SK-N-SH (cell line): ENCODE results near the gene CAPS2. TPM values are rescaled to one million over a fixed set of nuclear protein-coding genes. Genes with fewer than 3 reads are reported as not detected.

Experiments used
- CTCF ChIA-PET: fragments of 300-600, 350-600 bp; formaldehyde crosslinking; extraction: SDS; loops from one replicate; lab custom pipeline; 2021; lab: Yijun Ruan, JAX
- POLR2A ChIA-PET: fragments of 350-600 bp; sonication (Branson Sonifier 250); formaldehyde crosslinking; extraction: SDS; loops from one replicate; lab custom pipeline; 2020; ENCODE audit warnings: antibody characterized with exemption, inconsistent platforms; lab: Yijun Ruan, JAX
- DNase-seq: peaks from one replicate; pipeline ENCODE4 v3.0.0; 2012
- H2AFZ ChIP-seq: fragments of 200-600 bp; sonication (generic); 2 replicates; pipeline ENCODE4 v1.8.1; 2016; ENCODE audit warnings: antibody characterized with exemption, mild to moderate bottlenecking, low read depth
- H3F3A ChIP-seq: fragments of 200-600 bp; sonication (generic); replicated peaks from 2 replicates; pipeline ENCODE3; 2016; ENCODE audit warnings: antibody characterized with exemption, mild to moderate bottlenecking; ENCODE audit not compliant: insufficient read depth
- H3K27ac ChIP-seq, 2 experiments: fragments of 200-500 bp in 1 of 2; fragments of 200-600 bp in 1 of 2; sonication (Bioruptor generic) in 1 of 2; sonication (generic), shearing (Covaris generic) in 1 of 2; 2 replicates each; pipeline versions ENCODE4 v1.5.1 to v1.6.1; 2014 to 2016; ENCODE audit warnings: low read depth in 2 of 2, inconsistent platforms in 1 of 2, low read length in 1 of 2, mild to moderate bottlenecking in 1 of 2, mixed read lengths in 1 of 2
- H3K27me3 ChIP-seq: fragments of 200-600 bp; sonication (generic), shearing (Covaris generic); 2 replicates; pipeline ENCODE4 v1.6.1; 2016; ENCODE audit warnings: mixed run types; ENCODE audit not compliant: insufficient read depth
- H3K36me3 ChIP-seq, 2 experiments: fragments of 200-500 bp in 1 of 2; fragments of 200-600 bp in 1 of 2; sonication (Bioruptor generic) in 1 of 2; sonication (generic) in 1 of 2; replicated peaks in 1 of 2; 2 replicates each; pipeline versions ENCODE3 to v1.5.1; 2014 to 2016; ENCODE audit warnings: low read length in 1 of 2, mild to moderate bottlenecking in 1 of 2; ENCODE audit not compliant: insufficient read depth in 2 of 2, control insufficient read depth in 1 of 2
- H3K4me1 ChIP-seq, 2 experiments: fragments of 200-500 bp in 1 of 2; fragments of 200-600 bp in 1 of 2; sonication (Bioruptor generic) in 1 of 2; sonication (generic), shearing (Covaris generic) in 1 of 2; 2 replicates each; pipeline versions ENCODE4 v1.5.1 to v1.6.1; 2014 to 2016; ENCODE audit warnings: low read depth in 1 of 2, low read length in 1 of 2, mixed run types in 1 of 2; ENCODE audit not compliant: insufficient read depth in 2 of 2, control insufficient read depth in 1 of 2
- H3K4me2 ChIP-seq: fragments of 200-600 bp; sonication (generic), shearing (Covaris generic); 2 replicates; pipeline ENCODE4 v1.6.1; 2017; ENCODE audit warnings: mixed run types
- H3K4me3 ChIP-seq, 2 experiments: fragments of 200-500 bp in 1 of 2; fragments of 200-600 bp in 1 of 2; sonication (Bioruptor generic) in 1 of 2; sonication (generic), shearing (Covaris generic) in 1 of 2; 2 replicates each; pipeline versions ENCODE4 v1.5.1 to v1.8.1; 2014 to 2016; ENCODE audit warnings: low read depth in 2 of 2, inconsistent platforms in 1 of 2, low read length in 1 of 2, mild to moderate bottlenecking in 1 of 2, mixed read lengths in 1 of 2, moderate library complexity in 1 of 2
- H3K79me2 ChIP-seq: fragments of 200-600 bp; sonication (generic); 2 replicates; pipeline ENCODE4 v1.8.1; 2017; ENCODE audit warnings: mild to moderate bottlenecking; ENCODE audit not compliant: insufficient read depth
- H3K9ac ChIP-seq: fragments of 200-600 bp; sonication (generic); 2 replicates; pipeline ENCODE4 v1.6.1; 2017; ENCODE audit warnings: mixed run types
- H3K9me2 ChIP-seq: fragments of 200-600 bp; sonication (generic); 2 replicates; pipeline ENCODE4 v1.6.1; 2017; ENCODE audit warnings: mixed run types
- H3K9me3 ChIP-seq: fragments of 200-600 bp; sonication (generic); 2 replicates; pipeline ENCODE4 v1.6.1; 2017; ENCODE audit warnings: mixed run types, mild to moderate bottlenecking, moderate library complexity
- H4K20me1 ChIP-seq: fragments of 200-600 bp; sonication (generic); 2 replicates; pipeline ENCODE4 v1.6.1; 2017; ENCODE audit warnings: mild to moderate bottlenecking, mixed run types; ENCODE audit not compliant: insufficient read depth
- ELF1 ChIP-seq: IDR thresholded peaks from 2 replicates; pipeline ENCODE4 v1.4.0; 2012
- EP300 ChIP-seq, 2 experiments: IDR thresholded peaks; 2 replicates each; pipeline versions ENCODE4 v1.4.0 to v1.6.1; 2012; ENCODE audit warnings: borderline replicate concordance in 1 of 2, low read depth in 1 of 2, low read length in 1 of 2
- EZH2phosphoT487 ChIP-seq: fragments of 200-600 bp; sonication (generic); IDR thresholded peaks from 2 replicates; pipeline ENCODE4 v1.6.1; 2017; ENCODE audit warnings: low read depth, mixed run types, mild to moderate bottlenecking, antibody characterized with exemption, moderate library complexity, borderline replicate concordance
- FOSL2 ChIP-seq: IDR thresholded peaks from 2 replicates; pipeline ENCODE4 v1.4.0; 2012; ENCODE audit warnings: low read depth, mild to moderate bottlenecking, moderate library complexity, borderline replicate concordance
- FOXJ3 ChIP-seq: sonication (generic); formaldehyde crosslinking; IDR thresholded peaks from 2 replicates; pipeline ENCODE4 v1.5.1; 2020; ENCODE audit warnings: mild to moderate bottlenecking, missing genetic modification reagents
- GABPA ChIP-seq: IDR thresholded peaks from 2 replicates; pipeline ENCODE4 v1.4.0; 2012; ENCODE audit warnings: low read depth, mild to moderate bottlenecking
- MXI1 ChIP-seq: IDR thresholded peaks from 2 replicates; pipeline ENCODE4 v1.6.1; 2012; ENCODE audit warnings: mild to moderate bottlenecking, low read depth, low read length, improper control_type of control experiment
- NFIC ChIP-seq: IDR thresholded peaks from 2 replicates; pipeline ENCODE4 v1.4.0; 2012; ENCODE audit warnings: borderline replicate concordance
- NRF1 ChIP-seq: IDR thresholded peaks from 2 replicates; pipeline ENCODE4 v1.6.1; 2012; ENCODE audit warnings: low read depth, mild to moderate bottlenecking, low read length
- RFX5 ChIP-seq: IDR thresholded peaks from 2 replicates; pipeline ENCODE4 v1.6.1; 2012; ENCODE audit warnings: mild to moderate bottlenecking, improper control_type of control experiment, low read length
- SIN3A ChIP-seq: IDR thresholded peaks from 2 replicates; pipeline ENCODE4 v1.6.1; 2012; ENCODE audit warnings: low read depth, mild to moderate bottlenecking, low read length, moderate library complexity, borderline replicate concordance
- SMC3 ChIP-seq: IDR thresholded peaks from 2 replicates; pipeline ENCODE4 v1.6.1; 2012; ENCODE audit warnings: low read depth, low read length, improper control_type of control experiment
- TCF12 ChIP-seq: IDR thresholded peaks from 2 replicates; pipeline ENCODE4 v1.4.0; 2012
- WGBS: methylation state at CpG from one replicate; pipeline ENCODE4 v1.1.6; 2017; ENCODE audit warnings: low lambda C conversion rate; 5-methylcytosine and 5-hydroxymethylcytosine counted together
- polyA plus RNA-seq, 3 experiments: library from polyadenylated mRNA; depleted of rRNA; stranded (reverse); fragments of >200 nt; gene quantifications; 2 replicates each; pipeline ENCODE4 v1.2.3, GENCODE V29; 2012
- TF ChIP-seq, protein P1 (sequence below): IDR thresholded peaks from 2 replicates; pipeline ENCODE4 v1.4.0; 2012; ENCODE audit warnings: low read depth, borderline replicate concordance
- TF ChIP-seq, protein P2 (sequence below): IDR thresholded peaks from 2 replicates; pipeline ENCODE4 v1.4.0; 2012; ENCODE audit warnings: low read depth
- TF ChIP-seq, protein P3 (sequence below): fragments of 150-350 bp; IDR thresholded peaks from 2 replicates; pipeline ENCODE4 v1.6.1; 2016; ENCODE audit warnings: mild to moderate bottlenecking, low read depth, low read length
- TF ChIP-seq, protein P4 (sequence below): fragments of 200-600 bp; sonication (generic); IDR thresholded peaks from 2 replicates; pipeline ENCODE4 v1.6.1; 2017; ENCODE audit warnings: antibody characterized with exemption, mild to moderate bottlenecking, moderate library complexity
- TF ChIP-seq, protein P5 (sequence below): IDR thresholded peaks from 2 replicates; pipeline ENCODE4; 2012

Gene CAPS2
- polyA plus RNA-seq, 1 of the 3 experiments (the other 2 are of a cell fraction): 5.7 TPM

DNA sequence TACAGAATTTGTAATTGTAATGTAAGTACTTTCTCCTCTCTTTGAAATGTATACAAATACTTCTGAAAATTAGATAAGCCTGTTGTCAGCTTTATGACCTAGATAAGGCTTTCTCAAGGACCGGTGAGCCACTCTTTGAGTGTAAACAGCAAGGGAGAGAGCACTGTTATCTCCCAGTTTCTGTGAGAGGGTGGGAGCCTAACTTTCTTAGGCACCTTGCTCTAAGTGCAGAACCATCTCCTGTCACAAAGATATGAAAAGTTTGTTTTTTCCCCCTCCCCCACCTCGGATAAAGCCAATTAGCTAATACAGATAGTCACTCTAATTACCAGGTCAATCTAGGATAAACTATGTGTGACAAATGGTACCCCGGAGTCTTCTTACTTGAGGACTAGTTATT, 35.8 kb downstream of the CAPS2 start:
- WGBS: 66% methylated on average over 3 of the region's 3 CpGs
- Histone ChIP-seq H3K9me2 (no peaks in the 10 kb centered on the region), H4K20me1 (no peaks in the 10 kb centered on the region), H3K4me2 (no peak overlapping the region), H3K27me3 (no peaks in the 10 kb centered on the region), H3K4me1 (no peaks in the 10 kb centered on the region; a peak in 1 of 4 replicates), H3F3A (no peaks in the 10 kb centered on the region), H3K79me2 (no peaks in the 10 kb centered on the region), H3K36me3 (no peaks in the 10 kb centered on the region), H2AFZ (no peak overlapping the region), H3K9ac (no peak overlapping the region), H3K9me3 (no peaks in the 10 kb centered on the region), H3K4me3 (no peak overlapping the region), H3K27ac (no peak overlapping the region)
- DNase-seq: no peak
- CTCF ChIA-PET: no interaction called here
- TF ChIP-seq MXI1 (no peak), TCF12 (no peak), FOXJ3 (CRISPR knock-in tag) (no peak)
- POLR2A ChIA-PET: no interaction called here

DNA sequence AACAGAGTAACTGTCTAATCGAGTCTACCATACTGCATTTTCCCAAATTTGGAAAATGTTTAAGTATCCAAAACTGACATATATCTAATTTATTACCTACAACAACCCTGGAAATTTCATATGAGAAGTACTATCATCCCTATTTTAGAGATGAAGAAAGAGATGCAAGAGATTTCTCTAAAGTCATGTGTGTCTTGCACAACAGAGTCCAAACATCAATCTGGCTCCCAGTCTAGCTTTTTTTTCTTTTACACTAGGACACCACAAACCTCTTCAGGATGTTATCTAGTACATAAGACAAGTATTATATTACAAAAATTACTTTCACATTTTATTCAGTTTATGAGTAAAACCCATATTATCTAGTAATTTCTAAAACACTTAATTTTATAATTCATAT, 39.1 kb downstream of the CAPS2 start:
- Histone ChIP-seq H4K20me1 (no peaks in the 10 kb centered on the region), H3K36me3 (no peaks in the 10 kb centered on the region), H3K79me2 (no peaks in the 10 kb centered on the region), H3K4me2 (no peak overlapping the region), H3K27me3 (no peaks in the 10 kb centered on the region), H3K27ac (no peak overlapping the region), H3K9me3 (no peaks in the 10 kb centered on the region), H3F3A (no peaks in the 10 kb centered on the region), H3K4me1 (no peaks in the 10 kb centered on the region; a peak in 1 of 4 replicates), H2AFZ (no peak overlapping the region), H3K9ac (no peak overlapping the region), H3K4me3 (no peak overlapping the region), H3K9me2 (no peaks in the 10 kb centered on the region)
- no peak for DNase-seq
- POLR2A ChIA-PET: no interaction called here
- 92% methylated on average over 1 of the region's 1 CpG for WGBS
- CTCF ChIA-PET: interaction anchor here (1.0 to 1.5 kb wide), 2 partner anchors 38 to 602 kb away, joined by 3 read pairs; no protein-coding TSS in a partner anchor
- TF ChIP-seq, protein P1, sequence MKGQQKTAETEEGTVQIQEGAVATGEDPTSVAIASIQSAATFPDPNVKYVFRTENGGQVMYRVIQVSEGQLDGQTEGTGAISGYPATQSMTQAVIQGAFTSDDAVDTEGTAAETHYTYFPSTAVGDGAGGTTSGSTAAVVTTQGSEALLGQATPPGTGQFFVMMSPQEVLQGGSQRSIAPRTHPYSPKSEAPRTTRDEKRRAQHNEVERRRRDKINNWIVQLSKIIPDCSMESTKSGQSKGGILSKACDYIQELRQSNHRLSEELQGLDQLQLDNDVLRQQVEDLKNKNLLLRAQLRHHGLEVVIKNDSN: no peak
- TF ChIP-seq MXI1 (no peak), NRF1 (no peak), SIN3A (no peak), EZH2phosphoT487 (no peak), GABPA (no peak), FOSL2 (no peak), SMC3 (no peak), FOXJ3 (CRISPR knock-in tag) (no peak), EP300 (IDR thresholded peaks at IDR 0.05; ENCODE audit: borderline replicate concordance in 1 of 2, low read depth in 1 of 2, low read length in 1 of 2) (no peak), NFIC (no peak), RFX5 (no peak), ELF1 (no peak)
- TF ChIP-seq, protein P2, sequence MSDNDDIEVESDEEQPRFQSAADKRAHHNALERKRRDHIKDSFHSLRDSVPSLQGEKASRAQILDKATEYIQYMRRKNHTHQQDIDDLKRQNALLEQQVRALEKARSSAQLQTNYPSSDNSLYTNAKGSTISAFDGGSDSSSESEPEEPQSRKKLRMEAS: no peak
- TF ChIP-seq, protein P3, sequence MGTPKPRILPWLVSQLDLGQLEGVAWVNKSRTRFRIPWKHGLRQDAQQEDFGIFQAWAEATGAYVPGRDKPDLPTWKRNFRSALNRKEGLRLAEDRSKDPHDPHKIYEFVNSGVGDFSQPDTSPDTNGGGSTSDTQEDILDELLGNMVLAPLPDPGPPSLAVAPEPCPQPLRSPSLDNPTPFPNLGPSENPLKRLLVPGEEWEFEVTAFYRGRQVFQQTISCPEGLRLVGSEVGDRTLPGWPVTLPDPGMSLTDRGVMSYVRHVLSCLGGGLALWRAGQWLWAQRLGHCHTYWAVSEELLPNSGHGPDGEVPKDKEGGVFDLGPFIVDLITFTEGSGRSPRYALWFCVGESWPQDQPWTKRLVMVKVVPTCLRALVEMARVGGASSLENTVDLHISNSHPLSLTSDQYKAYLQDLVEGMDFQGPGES: no peak
- TF ChIP-seq, protein P4, sequence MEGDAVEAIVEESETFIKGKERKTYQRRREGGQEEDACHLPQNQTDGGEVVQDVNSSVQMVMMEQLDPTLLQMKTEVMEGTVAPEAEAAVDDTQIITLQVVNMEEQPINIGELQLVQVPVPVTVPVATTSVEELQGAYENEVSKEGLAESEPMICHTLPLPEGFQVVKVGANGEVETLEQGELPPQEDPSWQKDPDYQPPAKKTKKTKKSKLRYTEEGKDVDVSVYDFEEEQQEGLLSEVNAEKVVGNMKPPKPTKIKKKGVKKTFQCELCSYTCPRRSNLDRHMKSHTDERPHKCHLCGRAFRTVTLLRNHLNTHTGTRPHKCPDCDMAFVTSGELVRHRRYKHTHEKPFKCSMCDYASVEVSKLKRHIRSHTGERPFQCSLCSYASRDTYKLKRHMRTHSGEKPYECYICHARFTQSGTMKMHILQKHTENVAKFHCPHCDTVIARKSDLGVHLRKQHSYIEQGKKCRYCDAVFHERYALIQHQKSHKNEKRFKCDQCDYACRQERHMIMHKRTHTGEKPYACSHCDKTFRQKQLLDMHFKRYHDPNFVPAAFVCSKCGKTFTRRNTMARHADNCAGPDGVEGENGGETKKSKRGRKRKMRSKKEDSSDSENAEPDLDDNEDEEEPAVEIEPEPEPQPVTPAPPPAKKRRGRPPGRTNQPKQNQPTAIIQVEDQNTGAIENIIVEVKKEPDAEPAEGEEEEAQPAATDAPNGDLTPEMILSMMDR: no peak
- TF ChIP-seq, protein P5, sequence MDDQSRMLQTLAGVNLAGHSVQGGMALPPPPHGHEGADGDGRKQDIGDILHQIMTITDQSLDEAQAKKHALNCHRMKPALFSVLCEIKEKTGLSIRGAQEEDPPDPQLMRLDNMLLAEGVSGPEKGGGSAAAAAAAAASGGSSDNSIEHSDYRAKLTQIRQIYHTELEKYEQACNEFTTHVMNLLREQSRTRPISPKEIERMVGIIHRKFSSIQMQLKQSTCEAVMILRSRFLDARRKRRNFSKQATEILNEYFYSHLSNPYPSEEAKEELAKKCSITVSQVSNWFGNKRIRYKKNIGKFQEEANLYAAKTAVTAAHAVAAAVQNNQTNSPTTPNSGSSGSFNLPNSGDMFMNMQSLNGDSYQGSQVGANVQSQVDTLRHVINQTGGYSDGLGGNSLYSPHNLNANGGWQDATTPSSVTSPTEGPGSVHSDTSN: no peak
